Activated CD4-positive, alpha-beta memory T cell treated with anti-CD3 and anti-CD28 coated beads for 36 hours (primary cell): ENCODE measurements around the gene ST3GAL3. TPM values are rescaled to one million over a fixed set of nuclear protein-coding genes. Genes with fewer than 3 reads are reported as not detected.

Source experiments
- CTCF ChIA-PET: fragments of 350-600 bp; sonication (Branson Sonifier 250); formaldehyde crosslinking; loops from one replicate; lab custom pipeline; 2021; ENCODE audit warnings: antibody characterized with exemption, inconsistent platforms; lab: Charles Lee
- POLR2A ChIA-PET: fragments of 350-600 bp; sonication (Branson Sonifier 250); formaldehyde crosslinking; loops from one replicate; lab custom pipeline; 2021; ENCODE audit warnings: antibody characterized with exemption; lab: Charles Lee
- DNase-seq: peaks from one replicate; pipeline ENCODE4 v3.0.0-alpha.2; 2020
- H3K27ac Mint-ChIP-seq: one replicate; pipeline ENCODE4 v1.8.0; 2021; ENCODE audit warnings: mixed read lengths
- H3K27me3 Mint-ChIP-seq: one replicate; pipeline ENCODE4 v1.8.0; 2021; ENCODE audit warnings: mixed read lengths
- H3K36me3 Mint-ChIP-seq: one replicate; pipeline ENCODE4 v1.8.0; 2021; ENCODE audit warnings: mixed read lengths
- H3K4me1 Mint-ChIP-seq: one replicate; pipeline ENCODE4 v1.8.0; 2021; ENCODE audit warnings: low read depth, mixed read lengths
- H3K4me3 Mint-ChIP-seq: one replicate; pipeline ENCODE4 v1.8.0; 2021; ENCODE audit warnings: mild to moderate bottlenecking, mixed read lengths
- H3K9me3 Mint-ChIP-seq: one replicate; pipeline ENCODE4 v1.8.0; 2021; ENCODE audit warnings: mixed read lengths
- intact Hi-C: fragments of 100-400 bp; cut with micrococcal nuclease; formaldehyde crosslinking; loops from one replicate; pipeline ENCODE4 v1.15.1; 2023
- total RNA-seq, 2 experiments: library from RNA; stranded (reverse); gene quantifications; one replicate each; pipeline ENCODE4 v1.2.3, GENCODE V29; 2021

ST3GAL3 gene
- total RNA-seq, 2 experiments from 2014 or later = 14.7 to 16.0 TPM

DNA sequence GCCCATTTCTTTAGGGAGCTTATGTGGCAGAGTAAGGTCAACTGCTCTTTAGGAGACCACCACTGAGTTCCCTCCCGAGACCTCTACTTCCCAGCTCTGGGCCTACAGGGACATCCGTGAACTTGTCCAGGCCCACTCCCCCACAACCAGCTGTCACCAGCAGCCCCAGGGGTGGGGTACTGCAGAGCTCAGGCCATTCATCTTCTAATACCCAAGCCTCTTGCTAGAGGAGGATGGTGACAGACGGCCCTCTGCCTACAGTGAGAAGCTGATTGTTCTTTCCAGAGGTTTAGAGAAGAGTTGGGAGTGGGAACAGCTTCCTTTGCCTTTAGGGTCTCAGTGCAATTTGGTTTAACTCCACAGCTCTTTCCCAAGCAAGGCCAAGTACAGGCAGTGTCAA lies 193.1 kb downstream of the ST3GAL3 start:
- no peak for DNase-seq
- Mint-ChIP-seq H3K9me3 (no peaks in the 10 kb centered on the region), H3K4me1 (no peaks in the 10 kb centered on the region), H3K27ac (no peak overlapping the region), H3K4me3 (no peak overlapping the region), H3K36me3 (peaks cover 12% of the 10 kb centered on the region), H3K27me3 (no peaks in the 10 kb centered on the region)
- intact Hi-C loops = no loop called here
- POLR2A ChIA-PET = no interaction called here
- CTCF ChIA-PET = interaction anchor here (2.1 kb wide), 1 partner anchor 34 kb away, joined by 6 read pairs; the partner anchor contains the start of gene ARTN

DNA sequence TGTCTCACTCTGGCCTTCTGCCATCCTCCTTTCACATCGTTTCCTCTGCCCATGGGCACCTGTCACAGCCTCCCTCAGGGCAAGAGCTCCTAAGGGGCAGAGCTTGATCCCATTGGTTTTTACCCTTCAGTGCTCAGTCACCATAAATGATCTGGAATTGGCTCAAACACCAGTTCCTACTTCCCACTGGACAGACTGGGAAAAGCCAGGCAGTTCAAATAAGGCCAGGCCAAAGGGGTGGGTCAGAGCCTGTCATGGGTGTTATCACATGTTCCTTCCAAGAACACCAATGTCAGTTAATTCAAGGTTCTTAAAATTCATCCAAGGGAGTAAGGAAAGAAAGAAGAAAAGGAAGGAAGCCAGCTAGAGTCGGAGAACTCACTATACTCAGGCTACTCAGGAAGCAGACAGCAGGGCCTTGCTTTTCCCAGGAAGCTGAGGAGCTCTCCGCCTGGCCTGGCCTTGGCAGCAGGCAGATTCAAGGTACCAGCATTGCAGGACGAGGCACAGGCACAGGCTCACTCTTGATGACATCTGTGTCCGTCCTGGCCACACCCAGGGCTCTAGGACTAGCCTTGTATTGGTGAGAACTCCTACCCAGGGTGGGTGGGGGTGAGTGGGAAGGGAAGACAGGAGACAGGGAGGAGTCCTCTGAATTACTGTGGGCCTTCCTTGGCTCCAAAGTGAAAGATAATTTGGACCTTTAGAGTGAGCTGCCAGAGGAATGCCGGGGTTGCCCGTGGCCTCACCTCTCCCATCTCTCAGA lies 194.0 kb downstream of the ST3GAL3 start:
- no peaks in the 10 kb centered on the region for H3K4me1 Mint-ChIP-seq
- H3K36me3 Mint-ChIP-seq = peaks cover 9% of the 10 kb centered on the region
- intact Hi-C loops = no loop called here
- DNase-seq = no peak
- ChIA-PET POLR2A (no interaction called here), CTCF (interaction anchor here (2.1 kb wide), 1 partner anchor 33 kb away, joined by 6 read pairs; the partner anchor contains the start of gene ARTN)
- no peak overlapping the region for H3K27ac Mint-ChIP-seq
- no peaks in the 10 kb centered on the region for H3K27me3 Mint-ChIP-seq
- no peaks in the 10 kb centered on the region for H3K9me3 Mint-ChIP-seq
- H3K4me3 Mint-ChIP-seq = no peak overlapping the region

DNA sequence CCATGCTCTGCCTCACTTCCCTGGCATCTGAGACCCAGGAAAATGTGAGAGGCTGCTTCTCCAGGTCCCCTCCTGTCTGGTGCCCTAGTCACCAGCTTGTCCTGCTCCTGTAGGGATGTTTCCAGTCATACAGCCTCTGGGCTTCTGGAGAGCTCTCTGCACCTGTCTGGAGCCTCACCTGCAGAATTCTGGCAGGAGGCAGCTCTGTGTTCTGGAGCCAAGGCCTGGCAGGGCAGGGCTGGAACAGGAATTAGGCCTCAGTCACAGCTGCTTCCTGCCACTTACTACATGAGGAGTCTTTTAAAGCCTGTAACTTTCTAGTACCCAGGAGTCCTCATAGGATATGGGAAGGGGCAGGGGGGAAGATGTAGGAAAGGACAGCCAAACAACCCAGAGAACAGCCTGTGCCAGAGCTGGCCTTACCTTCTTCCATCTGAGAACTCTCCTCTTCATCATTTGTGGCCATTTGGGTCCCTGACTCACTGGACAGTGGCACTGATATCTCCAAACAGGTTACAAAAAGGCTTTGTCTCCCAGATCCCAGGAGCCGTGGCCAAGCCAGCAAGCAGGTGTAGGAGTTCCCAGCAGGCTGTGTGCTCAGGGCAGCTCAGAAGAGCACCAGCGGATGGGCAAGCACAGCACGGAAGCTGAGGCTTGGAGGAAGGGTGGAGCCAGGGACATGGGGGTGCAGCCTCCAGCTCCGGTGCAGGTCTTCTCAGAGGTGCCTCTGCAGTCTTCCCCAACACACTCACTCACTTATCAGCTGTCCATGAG lies 194.9 kb downstream of the ST3GAL3 start:
- no peak for DNase-seq
- ChIA-PET POLR2A (no interaction called here), CTCF (interaction anchor here (1.2 kb wide), 1 partner anchor 32 kb away, joined by 4 read pairs; no protein-coding TSS in a partner anchor)
- Mint-ChIP-seq H3K9me3 (no peaks in the 10 kb centered on the region), H3K4me3 (no peak overlapping the region), H3K4me1 (no peaks in the 10 kb centered on the region), H3K27me3 (no peaks in the 10 kb centered on the region), H3K36me3 (peaks cover 6% of the 10 kb centered on the region), H3K27ac (no peak overlapping the region)
- intact Hi-C loops = no loop called here

DNA sequence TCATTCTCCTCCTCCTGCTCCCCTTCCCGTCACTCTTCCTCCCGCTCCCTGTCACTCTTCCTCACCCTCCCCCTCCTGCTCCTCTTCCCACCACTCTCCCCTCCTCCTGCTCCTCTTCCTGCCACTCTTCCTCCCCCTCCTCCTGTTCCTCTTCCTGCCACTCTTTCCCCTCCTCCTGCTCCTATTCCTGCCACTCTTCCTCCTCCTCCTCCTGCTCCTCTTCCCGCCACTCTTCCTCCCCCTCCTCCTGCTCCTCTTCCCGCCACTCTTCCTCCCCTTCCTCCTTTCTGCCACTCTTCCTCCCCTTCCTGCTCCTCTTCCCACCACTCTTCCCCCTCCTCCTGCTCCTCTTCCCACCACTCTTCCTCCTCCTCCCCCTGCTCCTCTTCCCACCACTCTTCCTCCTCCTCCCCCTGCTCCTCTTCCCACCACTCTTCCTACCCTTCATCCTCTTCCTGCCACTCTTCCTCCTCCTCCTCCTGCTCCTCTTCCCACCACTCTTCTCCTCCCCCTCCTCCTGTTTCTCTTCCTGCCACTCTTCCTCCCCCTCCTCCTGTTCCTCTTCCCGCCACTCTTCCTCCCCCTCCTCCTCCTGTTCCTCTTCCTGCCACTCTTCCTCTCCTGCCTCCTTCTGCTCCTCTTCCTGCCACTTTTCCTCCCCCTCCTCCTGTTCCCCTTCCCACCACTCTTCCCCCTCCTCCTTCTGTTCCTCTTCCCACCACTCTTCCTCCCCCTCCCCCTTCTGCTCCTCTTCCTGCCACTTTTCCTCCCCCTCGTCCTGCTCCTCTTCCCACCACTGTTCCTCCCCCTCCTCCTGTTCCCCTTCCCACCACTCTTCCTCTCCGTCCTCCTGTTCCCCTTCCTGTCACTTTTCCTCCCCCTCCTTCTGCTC lies 197.6 kb downstream of the ST3GAL3 start:
- no peak overlapping the region for H3K27ac Mint-ChIP-seq
- H3K4me1 Mint-ChIP-seq = no peaks in the 10 kb centered on the region
- H3K27me3 Mint-ChIP-seq = no peaks in the 10 kb centered on the region
- DNase-seq = no peak
- no peaks in the 10 kb centered on the region for H3K9me3 Mint-ChIP-seq
- intact Hi-C loops = no loop called here
- H3K4me3 Mint-ChIP-seq = no peak overlapping the region
- POLR2A ChIA-PET = no interaction called here
- peaks cover 2% of the 10 kb centered on the region for H3K36me3 Mint-ChIP-seq
- CTCF ChIA-PET = no interaction called here

DNA sequence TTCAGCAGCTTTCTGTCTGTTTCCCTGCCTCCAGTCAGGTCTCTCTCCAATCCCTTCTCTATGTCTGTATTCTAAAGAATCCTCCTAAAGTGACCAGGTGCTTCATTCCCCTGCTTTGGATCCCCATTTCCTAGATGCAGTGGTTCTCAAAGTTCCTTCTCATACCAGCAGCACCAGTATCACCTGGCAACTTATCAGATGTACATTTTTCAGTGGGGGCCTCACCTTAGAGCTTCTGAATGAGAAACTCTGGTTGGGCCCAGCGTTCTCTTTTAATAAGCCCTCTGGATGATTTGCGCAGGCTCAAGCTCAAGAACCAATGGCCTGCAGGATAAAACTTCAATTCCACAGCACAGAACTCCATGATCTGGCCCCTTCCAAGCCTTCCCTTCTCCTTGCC lies 200.9 kb downstream of the ST3GAL3 start:
- Mint-ChIP-seq H3K36me3 (peaks cover 2% of the 10 kb centered on the region), H3K4me3 (no peak overlapping the region), H3K4me1 (no peaks in the 10 kb centered on the region), H3K9me3 (no peaks in the 10 kb centered on the region), H3K27ac (no peak overlapping the region), H3K27me3 (no peaks in the 10 kb centered on the region)
- no peak for DNase-seq
- intact Hi-C loops = no loop called here
- ChIA-PET CTCF (interaction anchor here (0.7 kb wide), 1 partner anchor 87 kb away, joined by 3 read pairs; no protein-coding TSS in a partner anchor), POLR2A (no interaction called here)

DNA sequence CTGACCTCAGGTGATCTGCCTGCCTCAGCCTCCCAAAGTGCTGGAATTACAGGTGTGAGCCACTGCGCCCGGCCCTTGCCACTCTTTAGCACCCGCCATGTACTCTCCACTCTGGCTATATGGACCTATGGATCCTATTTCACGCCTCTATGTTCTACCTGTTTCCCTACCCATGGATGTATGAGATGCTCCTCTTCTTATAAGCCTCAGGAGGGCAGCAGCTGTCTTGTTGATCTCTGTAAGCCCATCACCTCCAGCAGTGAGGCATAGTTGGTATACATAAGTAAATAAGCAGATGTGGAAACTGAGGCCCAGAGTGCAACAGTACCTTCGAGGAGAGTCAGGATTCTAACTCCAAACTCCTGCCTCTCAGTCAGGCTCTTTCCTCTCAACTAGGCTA lies 201.5 kb downstream of the ST3GAL3 start:
- H3K9me3 Mint-ChIP-seq = no peaks in the 10 kb centered on the region
- no peaks in the 10 kb centered on the region for H3K27me3 Mint-ChIP-seq
- no peak for DNase-seq
- H3K4me3 Mint-ChIP-seq = no peak overlapping the region
- intact Hi-C loops = no loop called here
- CTCF ChIA-PET = no interaction called here
- POLR2A ChIA-PET = no interaction called here
- H3K36me3 Mint-ChIP-seq = peaks cover 2% of the 10 kb centered on the region
- no peaks in the 10 kb centered on the region for H3K4me1 Mint-ChIP-seq
- H3K27ac Mint-ChIP-seq = no peak overlapping the region

DNA sequence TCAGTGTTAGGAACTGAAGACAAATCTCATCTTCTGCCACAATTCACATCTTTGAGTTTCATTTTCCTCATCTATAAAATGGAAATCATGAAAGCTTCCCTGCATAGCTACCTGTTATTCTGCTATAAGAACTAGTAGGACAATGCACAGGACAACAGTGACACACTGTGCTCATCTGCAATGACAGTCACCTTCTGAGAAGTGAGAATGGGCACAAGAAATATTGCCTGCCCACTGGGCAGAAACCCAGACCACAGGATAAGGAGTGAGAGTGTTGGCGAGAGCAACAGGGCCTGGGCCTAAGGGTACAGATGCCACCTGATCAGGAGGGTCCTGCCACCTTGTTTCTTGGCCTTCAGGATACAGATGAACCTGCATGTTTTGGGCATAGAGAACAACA lies 203.0 kb downstream of the ST3GAL3 start:
- Mint-ChIP-seq H3K36me3 (peaks cover 2% of the 10 kb centered on the region), H3K9me3 (no peaks in the 10 kb centered on the region), H3K4me1 (no peaks in the 10 kb centered on the region), H3K4me3 (no peak overlapping the region), H3K27me3 (no peaks in the 10 kb centered on the region), H3K27ac (no peak overlapping the region)
- ChIA-PET POLR2A (no interaction called here), CTCF (interaction anchor here (1.3 kb wide), 1 partner anchor 24 kb away, joined by 3 read pairs; no protein-coding TSS in a partner anchor)
- no peak for DNase-seq
- intact Hi-C loops = no loop called here

DNA sequence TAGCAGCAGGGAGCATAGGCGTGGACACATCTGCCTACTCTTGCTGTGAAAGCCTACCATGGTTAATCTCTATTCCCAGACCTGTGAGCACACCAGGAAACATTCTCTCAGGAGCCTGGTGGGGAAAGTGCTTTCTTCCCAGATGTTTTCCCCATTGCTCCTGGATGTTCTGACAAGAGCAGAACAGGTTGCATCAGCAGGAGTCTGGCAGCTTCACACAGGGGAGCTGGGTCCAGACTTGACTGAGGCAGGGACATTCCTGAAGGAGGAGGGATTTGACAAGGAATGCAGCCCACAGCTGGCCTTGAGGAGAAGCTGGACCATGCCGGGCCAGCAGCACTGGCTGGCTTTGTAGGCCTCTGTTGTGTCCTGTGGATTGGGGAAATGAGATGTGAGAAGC lies 205.3 kb downstream of the ST3GAL3 start:
- intact Hi-C loops = no loop called here
- ChIA-PET POLR2A (no interaction called here), CTCF (interaction anchor here (1.0 to 3.3 kb wide), 3 partner anchors 22 to 149 kb away, joined by 3 to 15 read pairs (median 3); no protein-coding TSS in a partner anchor)
- DNase-seq = no peak
- Mint-ChIP-seq H3K4me1 (no peaks in the 10 kb centered on the region), H3K27ac (no peak overlapping the region), H3K9me3 (no peaks in the 10 kb centered on the region), H3K4me3 (no peak overlapping the region), H3K36me3 (peaks cover 2% of the 10 kb centered on the region), H3K27me3 (no peaks in the 10 kb centered on the region)

DNA sequence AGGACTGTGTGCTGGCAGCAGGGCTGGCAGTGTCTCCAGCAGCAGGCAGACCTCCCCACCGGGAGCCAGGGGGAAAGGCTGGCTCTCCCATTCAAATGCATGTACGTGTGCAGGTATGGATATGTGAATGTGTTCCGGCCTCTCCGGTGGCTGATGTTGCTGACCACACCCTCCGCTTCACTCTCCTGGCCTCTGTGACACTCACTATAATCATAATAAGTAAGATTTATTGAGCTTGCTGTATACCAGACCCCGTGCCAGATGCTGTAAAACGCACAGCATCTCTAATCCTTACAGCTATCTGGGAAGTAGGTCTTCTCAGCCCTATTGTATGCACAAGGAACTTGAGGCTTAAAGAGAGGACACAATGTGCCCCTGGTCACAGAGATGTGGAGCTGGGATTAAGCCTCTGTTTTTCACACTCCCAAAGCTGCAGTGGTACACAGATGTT lies 205.7 kb downstream of the ST3GAL3 start:
- Mint-ChIP-seq H3K27me3 (no peaks in the 10 kb centered on the region), H3K4me1 (no peaks in the 10 kb centered on the region), H3K36me3 (peaks cover 2% of the 10 kb centered on the region), H3K9me3 (no peaks in the 10 kb centered on the region), H3K4me3 (no peak overlapping the region), H3K27ac (no peak overlapping the region)
- intact Hi-C loops = no loop called here
- DNase-seq = no peak
- ChIA-PET CTCF (interaction anchor here (3.3 kb wide), 1 partner anchor 22 kb away, joined by 15 read pairs; no protein-coding TSS in a partner anchor), POLR2A (no interaction called here)

DNA sequence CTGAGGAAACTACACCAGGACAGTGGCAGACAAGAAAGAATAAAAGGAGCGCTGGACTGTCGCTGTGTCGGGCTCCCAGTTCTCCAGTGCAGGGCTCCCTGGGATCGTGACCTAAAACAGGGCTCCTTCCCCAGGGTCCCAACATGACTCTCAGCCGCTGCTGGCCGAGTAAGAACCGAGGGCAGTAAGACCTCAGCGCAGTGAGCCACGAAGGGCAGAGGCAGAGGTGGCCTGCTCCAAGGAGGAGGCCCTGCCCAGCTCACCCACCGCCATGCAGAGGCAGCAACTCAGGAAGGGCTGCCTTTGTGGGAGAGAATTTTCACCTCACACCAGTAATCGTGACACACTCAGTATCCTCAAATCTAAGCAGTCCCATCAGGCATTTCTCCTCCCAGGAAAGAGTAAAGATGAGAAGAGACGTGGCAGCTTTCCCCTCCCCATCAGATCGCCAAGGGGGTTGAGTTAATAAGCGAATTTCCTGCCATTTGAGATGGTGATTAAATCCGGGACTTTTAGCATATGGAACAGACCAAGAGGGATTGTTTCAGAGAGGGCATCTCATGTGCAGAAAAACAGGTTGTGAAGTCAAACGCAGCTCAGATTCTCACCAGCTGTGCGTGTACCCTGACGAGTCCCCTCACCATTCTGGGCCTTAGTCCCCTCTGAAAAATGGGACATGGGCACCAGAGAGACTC lies 206.5 kb downstream of the ST3GAL3 start:
- Mint-ChIP-seq H3K27ac (no peak overlapping the region), H3K4me3 (no peak overlapping the region), H3K4me1 (no peaks in the 10 kb centered on the region), H3K36me3 (peaks cover 1% of the 10 kb centered on the region), H3K9me3 (no peaks in the 10 kb centered on the region), H3K27me3 (no peaks in the 10 kb centered on the region)
- intact Hi-C loops = no loop called here
- DNase-seq = no peak
- CTCF ChIA-PET = interaction anchor here (3.3 kb wide), 1 partner anchor 21 kb away, joined by 15 read pairs; no protein-coding TSS in a partner anchor
- POLR2A ChIA-PET = no interaction called here
